Tibial nerve (tissue), 4 donors: Measurements from ENCODE around the gene NANOS3. TPM values are rescaled to one million over a fixed set of nuclear protein-coding genes. Genes with fewer than 3 reads are reported as not detected.

Experiments used
- DNase-seq, 2 donors: peaks; one replicate each; pipeline ENCODE4 v3.0.0-alpha.2; 2019; ENCODE audit warnings: low spot score in 2 of 2
- H3K27ac ChIP-seq, 4 donors: fragments of 200-600 bp; sonication (generic) in 3 of 4; one replicate each; pipeline ENCODE4 v1.5.1; 2017 to 2019; ENCODE audit warnings: mild to moderate bottlenecking in 1 of 4
- H3K27me3 ChIP-seq, 2 donors: fragments of 200-600 bp; sonication (generic) in 1 of 2; one replicate each; pipeline versions ENCODE4 v1.5.1 to v1.6.0; 2017 to 2019
- H3K36me3 ChIP-seq, 3 donors: fragments of 200-600 bp; sonication (generic); one replicate each; pipeline ENCODE4 v1.5.1; 2018 to 2019
- H3K4me1 ChIP-seq, 4 donors: fragments of 200-600 bp; sonication (generic) in 3 of 4; one replicate each; pipeline ENCODE4 v1.5.1; 2017 to 2019
- H3K4me3 ChIP-seq, 4 donors: fragments of 200-600 bp; sonication (generic) in 3 of 4; one replicate each; pipeline ENCODE4 v1.5.1; 2017 to 2019; ENCODE audit warnings: mild to moderate bottlenecking in 1 of 4, moderate library complexity in 1 of 4
- H3K9me3 ChIP-seq, 4 donors: fragments of 200-600 bp; sonication (generic) in 3 of 4; one replicate each; pipeline ENCODE4 v1.5.1; 2017 to 2019
- CTCF ChIP-seq, 5 experiments: fragments of 200-600 bp in 3 of 5; fragments of 450-650 bp in 2 of 5; sonication (generic) in 3 of 5; IDR thresholded peaks; one replicate each; pipeline ENCODE4 v1.5.1; 2016 to 2019; ENCODE audit warnings: antibody characterized with exemption in 5 of 5, mild to moderate bottlenecking in 3 of 5, moderate library complexity in 2 of 5
- EP300 ChIP-seq, 2 donors: sonication (generic); formaldehyde crosslinking; IDR thresholded peaks; one replicate each; pipeline ENCODE4 v1.6.1; 2017; ENCODE audit warnings: antibody characterized with exemption in 2 of 2, mild to moderate bottlenecking in 1 of 2
- POLR2A ChIP-seq, 2 donors: fragments of 450-650 bp; IDR thresholded peaks; one replicate each; pipeline ENCODE4 v1.6.1; 2017; ENCODE audit warnings: antibody characterized with exemption in 2 of 2, mild to moderate bottlenecking in 2 of 2, moderate library complexity in 2 of 2
- WGBS, 2 donors: methylation state at CpG; one replicate each; pipeline ENCODE4 v1.1.5; 2018; 5-methylcytosine and 5-hydroxymethylcytosine counted together
- total RNA-seq, 4 donors: library from RNA; depleted of rRNA; stranded (reverse); fragments of >200 nt; gene quantifications; one replicate each; pipeline ENCODE4 v1.1.0, GENCODE V29; 2016

NANOS3 gene
- total RNA-seq, 4 donors from 2014 or later: not detected

GRCh38 chr19:13831537-13832467, 45.1 kb upstream of the NANOS3 start:
- TF ChIP-seq CTCF (IDR thresholded peaks at IDR 0.05) (no peak), EP300 (IDR thresholded peaks at IDR 0.05) (no peak), POLR2A (IDR thresholded peaks at IDR 0.05) (no peak)
- H3K4me3 ChIP-seq: no peak overlapping the region
- peaks cover 0 to 46% (median 30%) of the 10 kb centered on the region in 4 donors for H3K4me1 ChIP-seq
- H3K27ac ChIP-seq: no peak overlapping the region
- peaks cover 0 to 77% (median 2%) of the 10 kb centered on the region in 3 donors for H3K36me3 ChIP-seq
- 68 to 75% methylated on average over 22 of the region's 22 CpGs for WGBS, 2 donors
- no peaks in the 10 kb centered on the region for H3K9me3 ChIP-seq
- no peaks in the 10 kb centered on the region for H3K27me3 ChIP-seq
- no peak for DNase-seq

- 6 to 7% methylated on average over 56 to 59 of the region's 59 CpGs for whole genome bisulfite sequencing, 2 donors
- H3K9me3 ChIP-seq: no peaks in the 10 kb centered on the region
- peaks cover 0 to 64% (median 47%) of the 10 kb centered on the region in 4 donors for H3K4me1 ChIP-seq
- H3K36me3 ChIP-seq: peaks cover 0 to 60% (median 2%) of the 10 kb centered on the region in 3 donors
- TF ChIP-seq EP300 (IDR thresholded peaks at IDR 0.05): peak in 1 of 2 donors; percentile 59
- TF ChIP-seq POLR2A (IDR thresholded peaks at IDR 0.05): no peak
- peak; percentile 18 to 52 (median 30) for TF ChIP-seq CTCF (IDR thresholded peaks at IDR 0.05)
- DNase-seq: peak; percentile 92 to 93
- peak overlapping the region in 2 of 4 donors; percentile 26 to 35 for H3K4me3 ChIP-seq
- peak overlapping the region; percentile 69 to 94 (median 81) for H3K27ac ChIP-seq
- H3K27me3 ChIP-seq: no peaks in the 10 kb centered on the region
Measured at GRCh38 chr19:13833330-13834243, 43.3 kb upstream of the NANOS3 start.

GRCh38 chr19:13834244-13835069, 42.5 kb upstream of the NANOS3 start:
- peaks cover 0 to 73% (median 56%) of the 10 kb centered on the region in 4 donors for H3K4me1 ChIP-seq
- no peaks in the 10 kb centered on the region for H3K27me3 ChIP-seq
- H3K27ac ChIP-seq: peak overlapping the region; percentile 69 to 94 (median 81)
- peaks cover 0 to 51% (median 2%) of the 10 kb centered on the region in 3 donors for H3K36me3 ChIP-seq
- H3K9me3 ChIP-seq: no peaks in the 10 kb centered on the region
- TF ChIP-seq CTCF (IDR thresholded peaks at IDR 0.05): no peak
- TF ChIP-seq POLR2A (IDR thresholded peaks at IDR 0.05): no peak
- TF ChIP-seq EP300 (IDR thresholded peaks at IDR 0.05): no peak
- no peak overlapping the region for H3K4me3 ChIP-seq
- no peak for DNase-seq
- WGBS, 2 donors: 67 to 79% methylated on average over 14 of the region's 14 CpGs

- WGBS, 2 donors: 38 to 47% methylated on average over 17 to 21 of the region's 21 CpGs
- H3K36me3 ChIP-seq: peaks cover 0 to 35% (median 2%) of the 10 kb centered on the region in 3 donors
- no peaks in the 10 kb centered on the region for H3K27me3 ChIP-seq
- peak overlapping the region; percentile 25 to 100 (median 98) for H3K27ac ChIP-seq
- DNase-seq: no peak
- TF ChIP-seq POLR2A (IDR thresholded peaks at IDR 0.05) (no peak), EP300 (IDR thresholded peaks at IDR 0.05) (peak in 1 of 2 donors; percentile 30), CTCF (IDR thresholded peaks at IDR 0.05) (no peak)
- peak overlapping the region in 2 of 4 donors; percentile 1 to 6 for H3K4me3 ChIP-seq
- H3K9me3 ChIP-seq: no peaks in the 10 kb centered on the region
- H3K4me1 ChIP-seq: peaks cover 0 to 89% (median 68%) of the 10 kb centered on the region in 4 donors
Measured at GRCh38 chr19:13835791-13836723, 40.9 kb upstream of the NANOS3 start.
